Heart left ventricle (tissue), 16 donors: ENCODE data around the gene WDR89. TPM values are rescaled to one million over a fixed set of nuclear protein-coding genes. Genes with fewer than 3 reads are reported as not detected.

Experiments used
- ATAC-seq, 4 donors: fragments of 200-7000 bp; cut with Tn5 transposase; one replicate each; pipeline ENCODE4 v1.9.1; 2020 to 2022; ENCODE audit warnings: moderate library complexity in 4 of 4, mild to moderate bottlenecking in 3 of 4, moderate number of reproducible peaks in 1 of 4
- DNase-seq, 5 donors: peaks; one replicate each; pipeline ENCODE4 v3.0.0-alpha.2; 2020
- H3K27ac ChIP-seq, 12 donors: fragments of 200-600 bp; sonication (generic) in 4 of 12; one replicate each; pipeline versions ENCODE4 v1.5.0 to v1.8.0; 2016 to 2022; ENCODE audit warnings: mild to moderate bottlenecking in 2 of 12
- H3K27me3 ChIP-seq, 9 donors: fragments of 200-600 bp; sonication (generic) in 2 of 9; one replicate each; pipeline versions ENCODE4 v1.5.1 to v1.8.0; 2016 to 2022; ENCODE audit warnings: mild to moderate bottlenecking in 3 of 9
- H3K36me3 ChIP-seq, 9 donors: fragments of 200-600 bp; sonication (generic) in 2 of 9; one replicate each; pipeline versions ENCODE4 v1.5.0 to v1.8.0; 2018 to 2022; ENCODE audit warnings: mild to moderate bottlenecking in 2 of 9
- H3K4me1 ChIP-seq, 12 donors: fragments of 200-600 bp; sonication (generic) in 4 of 12; one replicate each; pipeline versions ENCODE4 v1.5.0 to v1.8.0; 2016 to 2022; ENCODE audit warnings: mild to moderate bottlenecking in 3 of 12
- H3K4me3 ChIP-seq, 12 donors: fragments of 200-600 bp; sonication (generic) in 4 of 12; one replicate each; pipeline versions ENCODE4 v1.5.0 to v1.8.0; 2017 to 2022; ENCODE audit warnings: mild to moderate bottlenecking in 9 of 12, moderate library complexity in 4 of 12
- H3K9me3 ChIP-seq, 12 donors: fragments of 200-600 bp; sonication (generic) in 4 of 12; one replicate each; pipeline versions ENCODE4 v1.5.0 to v1.8.0; 2016 to 2022; ENCODE audit warnings: mild to moderate bottlenecking in 1 of 12
- POLR2A ChIP-seq, 2 donors: fragments of 450-650 bp; IDR thresholded peaks; one replicate each; pipeline ENCODE4 v1.6.1; 2017; ENCODE audit warnings: antibody characterized with exemption in 2 of 2, mild to moderate bottlenecking in 2 of 2, moderate library complexity in 2 of 2
- WGBS, 4 donors: extraction: QIAGEN DNeasy Blood & Tissue Kit in 2 of 4; methylation state at CpG; one replicate each; pipeline versions ENCODE4 v1.1.5 to v1.1.7; 2013 to 2018; 5-methylcytosine and 5-hydroxymethylcytosine counted together
- intact Hi-C, 10 donors: fragments of 100-400 bp; cut with DNase I; formaldehyde crosslinking; loops; one replicate each; pipeline versions ENCODE4 v1.11.1 to v1.14.2; 2022
- polyA plus RNA-seq, 2 donors: library from polyadenylated mRNA; stranded (reverse); fragments of 200-250 nt; gene quantifications; one replicate each; pipeline ENCODE4 v1.2.3, GENCODE V29; 2013
- total RNA-seq, 9 donors: library from RNA; depleted of rRNA in 2 of 9; stranded (reverse); fragments of >200 nt in 2 of 9; fragmentation: NEBNext Ultra II Directional in 3 of 9; extraction: Animal tissue kit (Norgen Biotek cat#: 25700) in 3 of 9; gene quantifications; one replicate each; pipeline versions ENCODE4 v1.1.0 to v1.2.4, GENCODE V29; 2016 to 2023
- TF ChIP-seq, protein P1 (sequence below), 12 donors: fragments of 200-600 bp; sonication (generic) in 4 of 12; IDR thresholded peaks; one replicate each; pipeline versions ENCODE4 v1.5.0 to v1.8.0; 2018 to 2022; ENCODE audit warnings: antibody characterized with exemption in 12 of 12, mild to moderate bottlenecking in 5 of 12
- donor health status: ischemic (EF 13 %, LVEDD 7.1; RV severe dilation, severe dysfunction).
- donor health status: healthy with polysubstance abuse.
- donor health status: DM: no; HTN: yes; CAD: no.
- donor health status: DM: no; HTN: no; CAD: no.
- donor health status: ischemic (EF 25% LVEDD 6.9; RV normal size, moderate dysfunction).
- donor health status: ischemic (EF 25% LVEDD 5.7; RV mildly dilated, moderate dysfunction).
- donor health status: healthy.
- donor health status: DM: yes; HTN: yes; CAD: no.
- donor health status: ischemic (EF 35%, LVEDD 5.7; RV mildly dilated, moderate dysfunction).
- donor health status: nonischemic (EF 11% LVEDD 7.7; RV severe dilation, severe dysfunction).
- donor health status: DM: yes; HTN: yes; CAD: no.
- donor health status: PGD.
- donor health status: ischemic (EF 29% LVEDD 5.4; RV normal size, mild dysfunction).
- donor health status: nonischemic (EF 23%, LVEDD 6.1; RV moderate dilation, normal function).

WDR89 gene
- total and polyA plus RNA-seq, 11 donors = 3.1 to 7.6 (median 6.3) TPM

- Histone ChIP-seq H3K27me3 (no peaks in the 10 kb centered on the region), H3K36me3 (no peaks in the 10 kb centered on the region), H3K4me3 (no peak overlapping the region), H3K27ac (no peak overlapping the region), H3K9me3 (no peaks in the 10 kb centered on the region), H3K4me1 (no peaks in the 10 kb centered on the region)
- 71 to 76% (median 74%) methylated on average over 4 of the region's 4 CpGs for WGBS, 4 donors
- no peak for DNase-seq
- no peak for ATAC-seq
- TF ChIP-seq POLR2A (IDR thresholded peaks at IDR 0.05) = no peak
- TF ChIP-seq, protein P1, sequence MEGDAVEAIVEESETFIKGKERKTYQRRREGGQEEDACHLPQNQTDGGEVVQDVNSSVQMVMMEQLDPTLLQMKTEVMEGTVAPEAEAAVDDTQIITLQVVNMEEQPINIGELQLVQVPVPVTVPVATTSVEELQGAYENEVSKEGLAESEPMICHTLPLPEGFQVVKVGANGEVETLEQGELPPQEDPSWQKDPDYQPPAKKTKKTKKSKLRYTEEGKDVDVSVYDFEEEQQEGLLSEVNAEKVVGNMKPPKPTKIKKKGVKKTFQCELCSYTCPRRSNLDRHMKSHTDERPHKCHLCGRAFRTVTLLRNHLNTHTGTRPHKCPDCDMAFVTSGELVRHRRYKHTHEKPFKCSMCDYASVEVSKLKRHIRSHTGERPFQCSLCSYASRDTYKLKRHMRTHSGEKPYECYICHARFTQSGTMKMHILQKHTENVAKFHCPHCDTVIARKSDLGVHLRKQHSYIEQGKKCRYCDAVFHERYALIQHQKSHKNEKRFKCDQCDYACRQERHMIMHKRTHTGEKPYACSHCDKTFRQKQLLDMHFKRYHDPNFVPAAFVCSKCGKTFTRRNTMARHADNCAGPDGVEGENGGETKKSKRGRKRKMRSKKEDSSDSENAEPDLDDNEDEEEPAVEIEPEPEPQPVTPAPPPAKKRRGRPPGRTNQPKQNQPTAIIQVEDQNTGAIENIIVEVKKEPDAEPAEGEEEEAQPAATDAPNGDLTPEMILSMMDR (IDR thresholded peaks at IDR 0.05) = no peak
- intact Hi-C loops = no loop called here
Observed at GRCh38 chr14:63573581-63573980, 68.1 kb downstream of the WDR89 start.

DNA sequence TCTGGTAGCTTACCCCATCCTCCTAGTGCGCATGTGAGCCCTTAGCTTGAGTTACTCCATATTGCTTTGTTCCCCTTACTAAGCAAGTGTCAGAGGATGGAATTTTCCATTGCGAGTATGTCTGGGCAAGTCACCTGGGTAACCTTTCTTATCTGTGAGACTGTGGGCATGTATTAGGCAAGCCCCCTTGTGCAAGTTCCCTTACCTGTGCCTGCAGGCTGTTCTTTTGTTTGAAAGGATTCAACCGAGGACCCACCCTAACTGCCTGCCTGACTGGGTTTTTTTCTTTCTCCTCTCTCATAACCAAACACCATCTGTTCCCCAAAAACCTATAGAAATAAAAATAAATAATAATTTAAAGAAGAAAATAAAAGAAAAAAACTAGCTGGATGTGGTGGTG lies 76.2 kb downstream of the WDR89 start:
- Histone ChIP-seq H3K36me3 (no peaks in the 10 kb centered on the region), H3K4me3 (no peak overlapping the region), H3K9me3 (no peaks in the 10 kb centered on the region), H3K4me1 (peaks cover 0 to 4% (median 0%) of the 10 kb centered on the region in 12 donors), H3K27me3 (peaks cover 0 to 3% (median 0%) of the 10 kb centered on the region in 9 donors), H3K27ac (no peak overlapping the region)
- WGBS, 4 donors = 79 to 88% (median 82%) methylated on average over 3 of the region's 3 CpGs
- no peak for TF ChIP-seq POLR2A (IDR thresholded peaks at IDR 0.05)
- TF ChIP-seq, protein P1 (IDR thresholded peaks at IDR 0.05) = no peak
- DNase-seq = no peak
- no peak for ATAC-seq
- intact Hi-C loops = no loop called here

- H3K4me3 ChIP-seq = no peak overlapping the region
- no peaks in the 10 kb centered on the region for H3K36me3 ChIP-seq
- H3K27me3 ChIP-seq = peaks cover 0 to 3% (median 0%) of the 10 kb centered on the region in 9 donors
- no peak overlapping the region for H3K27ac ChIP-seq
- H3K9me3 ChIP-seq = no peaks in the 10 kb centered on the region
- WGBS, 4 donors = 13 to 22% (median 14%) methylated on average over 1 of the region's 1 CpG
- no peak for TF ChIP-seq POLR2A (IDR thresholded peaks at IDR 0.05)
- TF ChIP-seq, protein P1 (IDR thresholded peaks at IDR 0.05) = no peak
- DNase-seq (peak in 1 of 5 donors; percentile 35), ATAC-seq (peak in 2 of 4 donors; percentile 49 to 65)
- intact Hi-C loops = no loop called here
- H3K4me1 ChIP-seq = peaks cover 0 to 4% (median 0%) of the 10 kb centered on the region in 12 donors
Observed at GRCh38 chr14:63564318-63564717, 77.4 kb downstream of the WDR89 start.

- intact Hi-C loops = no loop called here
- Histone ChIP-seq H3K36me3 (no peaks in the 10 kb centered on the region), H3K27me3 (peaks cover 0 to 3% (median 0%) of the 10 kb centered on the region in 9 donors), H3K27ac (no peak overlapping the region), H3K4me3 (no peak overlapping the region), H3K9me3 (no peaks in the 10 kb centered on the region), H3K4me1 (peaks cover 0 to 4% (median 0%) of the 10 kb centered on the region in 12 donors)
- ATAC-seq (no peak), DNase-seq (no peak)
- TF ChIP-seq, protein P1 (IDR thresholded peaks at IDR 0.05) = no peak
- no peak for TF ChIP-seq POLR2A (IDR thresholded peaks at IDR 0.05)
- WGBS, 4 donors = 80 to 85% (median 83%) methylated on average over 7 of the region's 7 CpGs
Observed at GRCh38 chr14:63563370-63564026, 78.2 kb downstream of the WDR89 start.
